ENCODE results near the gene EVX2. TPM values are rescaled to one million over a fixed set of nuclear protein-coding genes. Genes with fewer than 3 reads are reported as not detected.

The EVX2 gene
- total and polyA plus RNA-seq, 8 donors = not detected

DNA sequence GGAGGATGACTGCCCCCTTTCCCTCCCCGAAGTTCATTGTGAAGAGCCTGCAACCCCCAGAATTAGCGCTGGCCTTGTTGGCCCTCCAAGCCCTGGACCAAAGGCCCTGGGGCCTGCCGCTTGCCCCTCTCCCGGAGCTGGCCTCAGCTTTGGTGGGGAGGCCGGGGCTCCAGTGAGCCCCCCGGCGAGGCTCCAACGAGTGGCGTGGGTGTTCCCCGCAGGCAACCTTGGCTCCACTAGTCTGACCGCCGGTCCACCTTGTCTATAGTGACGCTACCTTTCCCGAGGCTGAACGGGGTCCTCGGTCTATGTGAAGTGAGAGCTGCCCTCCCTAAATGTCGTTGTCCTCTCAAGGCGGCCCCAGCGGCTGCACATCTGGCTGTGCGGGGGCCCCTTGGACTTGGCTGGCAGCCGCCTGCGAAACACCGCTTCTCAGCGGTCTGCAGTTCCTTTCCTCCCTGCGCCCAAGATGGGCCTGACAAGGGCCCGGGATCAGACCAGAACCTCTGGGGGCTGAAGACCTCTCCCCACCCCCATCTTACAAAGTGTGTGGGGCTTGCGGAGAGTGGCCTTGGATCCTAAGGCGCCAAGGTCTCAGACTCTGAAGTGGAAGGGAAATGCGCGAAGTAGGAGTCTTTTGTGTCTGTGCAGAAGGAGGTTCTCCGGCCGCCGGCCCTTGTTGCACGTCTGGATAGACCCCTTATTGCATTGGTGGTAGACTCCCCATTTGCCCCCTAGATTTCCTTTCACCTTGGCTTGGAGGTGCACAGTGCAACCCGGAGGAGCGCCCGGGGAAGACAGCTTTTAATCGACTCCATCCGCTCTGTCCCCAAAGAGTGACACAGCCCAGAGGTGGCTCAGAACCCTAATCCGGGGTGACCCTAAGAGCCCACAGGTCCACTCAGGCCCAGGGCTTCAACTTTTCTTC, 28.9 kb upstream of the EVX2 start:
- H3K4me3 ChIP-seq = no peak overlapping the region
- H3K9me3 ChIP-seq = peaks cover 0 to 12% (median 6%) of the 10 kb centered on the region in 4 donors
- intact Hi-C loops (cut with DNase I; ENCODE audit: low total_unique reads) = no loop called here
- TF ChIP-seq EP300 (IDR thresholded peaks at IDR 0.05) (no peak), POLR2A (IDR thresholded peaks at IDR 0.05) (no peak)
- TF ChIP-seq, protein P1, sequence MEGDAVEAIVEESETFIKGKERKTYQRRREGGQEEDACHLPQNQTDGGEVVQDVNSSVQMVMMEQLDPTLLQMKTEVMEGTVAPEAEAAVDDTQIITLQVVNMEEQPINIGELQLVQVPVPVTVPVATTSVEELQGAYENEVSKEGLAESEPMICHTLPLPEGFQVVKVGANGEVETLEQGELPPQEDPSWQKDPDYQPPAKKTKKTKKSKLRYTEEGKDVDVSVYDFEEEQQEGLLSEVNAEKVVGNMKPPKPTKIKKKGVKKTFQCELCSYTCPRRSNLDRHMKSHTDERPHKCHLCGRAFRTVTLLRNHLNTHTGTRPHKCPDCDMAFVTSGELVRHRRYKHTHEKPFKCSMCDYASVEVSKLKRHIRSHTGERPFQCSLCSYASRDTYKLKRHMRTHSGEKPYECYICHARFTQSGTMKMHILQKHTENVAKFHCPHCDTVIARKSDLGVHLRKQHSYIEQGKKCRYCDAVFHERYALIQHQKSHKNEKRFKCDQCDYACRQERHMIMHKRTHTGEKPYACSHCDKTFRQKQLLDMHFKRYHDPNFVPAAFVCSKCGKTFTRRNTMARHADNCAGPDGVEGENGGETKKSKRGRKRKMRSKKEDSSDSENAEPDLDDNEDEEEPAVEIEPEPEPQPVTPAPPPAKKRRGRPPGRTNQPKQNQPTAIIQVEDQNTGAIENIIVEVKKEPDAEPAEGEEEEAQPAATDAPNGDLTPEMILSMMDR (IDR thresholded peaks at IDR 0.05) = no peak
- H3K27me3 ChIP-seq = peaks cover 56 to 100% (median 98%) of the 10 kb centered on the region in 3 donors
- H3K36me3 ChIP-seq = no peaks in the 10 kb centered on the region
- H3K27ac ChIP-seq = no peak overlapping the region
- WGBS, 5 donors = 6 to 9% (median 9%) methylated on average over 21 to 40 of the region's 40 CpGs
- peaks cover 10 to 28% (median 21%) of the 10 kb centered on the region in 4 donors for H3K4me1 ChIP-seq
- DNase-seq = no peak

DNA sequence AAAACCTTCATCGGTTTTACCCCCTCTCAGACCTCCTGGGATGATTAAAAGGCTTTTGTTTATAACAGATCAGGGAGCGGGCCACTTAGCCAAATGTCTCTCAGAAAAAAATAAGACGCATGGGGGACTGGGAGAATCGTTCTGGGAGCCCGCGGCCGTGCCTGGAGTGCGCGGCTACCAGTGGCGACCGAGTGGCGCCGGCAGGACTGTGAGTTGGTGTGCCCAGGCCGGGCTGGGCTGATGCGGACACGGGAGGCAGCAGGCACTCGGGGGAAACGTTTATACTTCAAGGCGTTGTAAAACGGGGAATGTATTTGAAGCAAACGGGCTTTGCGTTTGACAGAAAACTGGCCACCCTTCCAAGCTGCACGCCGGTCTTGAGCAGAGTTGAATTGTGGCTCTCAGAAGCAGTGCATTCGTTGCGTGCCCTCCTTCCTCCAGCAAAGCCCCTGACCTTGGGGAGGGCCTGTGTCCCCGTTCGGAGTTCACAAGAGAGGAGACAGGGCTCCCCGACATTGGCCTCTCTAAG, 28.1 kb upstream of the EVX2 start:
- peaks cover 52 to 100% (median 96%) of the 10 kb centered on the region in 3 donors for H3K27me3 ChIP-seq
- intact Hi-C loops (cut with DNase I; ENCODE audit: low total_unique reads) = no loop called here
- H3K9me3 ChIP-seq = peaks cover 0 to 16% (median 3%) of the 10 kb centered on the region in 4 donors
- H3K4me1 ChIP-seq = peaks cover 14 to 33% (median 26%) of the 10 kb centered on the region in 4 donors
- 2 to 7% (median 5%) methylated on average over 29 of the region's 29 CpGs for WGBS, 5 donors
- no peak overlapping the region for H3K4me3 ChIP-seq
- no peak for DNase-seq
- TF ChIP-seq POLR2A (IDR thresholded peaks at IDR 0.05) (no peak), EP300 (IDR thresholded peaks at IDR 0.05) (no peak), POLR2AphosphoS5 (IDR thresholded peaks at IDR 0.05) (no peak)
- TF ChIP-seq, protein P1 (IDR thresholded peaks at IDR 0.05) = no peak
- no peaks in the 10 kb centered on the region for H3K36me3 ChIP-seq
- no peak overlapping the region for H3K27ac ChIP-seq

DNA sequence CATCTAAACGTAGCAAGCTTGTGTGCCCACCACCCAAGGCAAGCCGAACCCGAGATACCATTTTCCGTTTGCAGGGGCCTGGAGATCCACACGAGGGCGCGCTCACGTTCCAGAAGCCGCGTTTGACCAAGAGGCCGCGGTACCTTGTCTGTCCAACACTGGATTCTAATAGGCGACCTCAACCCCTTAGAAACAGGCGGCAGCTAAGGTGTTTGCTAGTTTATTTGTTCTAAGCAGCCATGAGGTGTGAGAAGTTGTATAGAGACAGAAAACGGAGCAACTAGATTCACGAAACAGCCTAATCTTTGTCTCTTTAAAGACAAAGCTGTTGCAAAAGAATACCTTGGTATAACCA, 27.5 kb upstream of the EVX2 start:
- 3 to 10% (median 4%) methylated on average over 16 of the region's 16 CpGs for WGBS, 5 donors
- TF ChIP-seq, protein P1 (IDR thresholded peaks at IDR 0.05) = peak in 2 of 7 experiments; percentile 22 to 25
- no peak for TF ChIP-seq POLR2AphosphoS5 (IDR thresholded peaks at IDR 0.05)
- no peak for TF ChIP-seq POLR2A (IDR thresholded peaks at IDR 0.05)
- no peak for TF ChIP-seq EP300 (IDR thresholded peaks at IDR 0.05)
- Histone ChIP-seq H3K4me3 (no peak overlapping the region), H3K36me3 (no peaks in the 10 kb centered on the region), H3K27me3 (peaks cover 52 to 100% (median 96%) of the 10 kb centered on the region in 3 donors), H3K4me1 (peaks cover 20 to 37% (median 33%) of the 10 kb centered on the region in 4 donors), H3K27ac (no peak overlapping the region), H3K9me3 (peaks cover 0 to 21% (median under 1%) of the 10 kb centered on the region in 4 donors)
- peak in 1 of 2 donors; percentile 80 for DNase-seq
- intact Hi-C loops (cut with DNase I; ENCODE audit: low total_unique reads) = no loop called here

DNA sequence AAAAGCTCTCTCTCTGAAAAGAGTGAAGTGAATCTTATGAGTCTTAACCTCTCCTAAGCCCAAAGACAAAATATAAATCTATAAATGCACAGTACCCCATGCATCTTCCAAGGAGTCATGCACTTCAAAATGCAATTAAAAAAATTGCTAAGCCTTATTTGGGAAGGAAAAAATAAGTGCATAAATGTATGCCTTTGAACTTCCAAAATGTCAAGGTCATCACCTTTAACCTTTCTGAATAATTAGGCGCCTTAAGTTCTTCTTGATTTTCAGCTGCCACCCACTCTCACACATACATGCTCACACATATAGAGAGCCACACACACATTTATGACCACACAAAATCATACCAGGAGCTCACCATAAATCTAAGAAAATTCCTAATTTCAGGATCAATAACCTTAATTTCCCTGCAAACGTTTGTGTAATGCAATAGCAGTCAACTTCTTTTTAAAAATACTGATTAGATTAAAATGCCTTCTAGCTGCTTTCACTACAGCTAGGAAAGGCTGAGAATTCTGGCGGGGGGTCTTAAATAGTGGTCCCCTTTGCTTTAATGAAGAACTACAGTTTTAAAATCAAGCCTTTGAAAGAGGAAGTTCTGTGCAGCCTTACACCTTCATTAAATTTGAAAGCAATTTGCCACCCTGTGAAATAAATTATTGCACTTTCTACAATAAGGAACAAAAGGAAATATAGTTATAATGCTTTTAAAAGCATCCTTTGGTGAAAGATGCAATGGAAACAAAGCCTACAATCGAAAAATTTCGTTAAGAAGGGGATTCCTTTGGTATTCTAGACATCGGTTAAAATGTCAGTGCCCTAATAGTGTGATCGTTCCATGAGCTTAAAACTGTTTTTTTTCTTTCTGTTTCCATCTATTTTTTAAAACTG, 26.9 kb upstream of the EVX2 start:
- Histone ChIP-seq H3K4me1 (peaks cover 20 to 43% (median 31%) of the 10 kb centered on the region in 4 donors), H3K36me3 (no peaks in the 10 kb centered on the region), H3K9me3 (peaks cover 0 to 21% (median 0%) of the 10 kb centered on the region in 4 donors), H3K4me3 (no peak overlapping the region), H3K27ac (no peak overlapping the region), H3K27me3 (peaks cover 48 to 100% (median 96%) of the 10 kb centered on the region in 3 donors)
- intact Hi-C loops (cut with DNase I; ENCODE audit: low total_unique reads) = no loop called here
- DNase-seq = no peak
- TF ChIP-seq, protein P1 (IDR thresholded peaks at IDR 0.05) = no peak
- TF ChIP-seq EP300 (IDR thresholded peaks at IDR 0.05) = no peak
- TF ChIP-seq POLR2A (IDR thresholded peaks at IDR 0.05) = no peak
- TF ChIP-seq POLR2AphosphoS5 (IDR thresholded peaks at IDR 0.05) = no peak
- WGBS, 5 donors = 19 to 24% (median 22%) methylated on average over 7 of the region's 7 CpGs

Data from stomach (tissue), 9 donors.